Measurements from ENCODE around the gene DNAL4. TPM values are rescaled to one million over a fixed set of nuclear protein-coding genes. Genes with fewer than 3 reads are reported as not detected.

The DNAL4 gene
- total and polyA plus RNA-seq, 2 of the 4 experiments (the other 2 are of a cell fraction), result 6.1 to 12.1 TPM

- Histone ChIP-seq H2AK5ac (ENCODE audit: low read depth, low read length) (no peak overlapping the region), H3K4ac (ENCODE audit: low read depth, low read length) (no peak overlapping the region), H3K14ac (replicated peaks; ENCODE audit: low read depth, low read length) (no peak overlapping the region), H3K36me3 (ENCODE audit: control insufficient read depth, insufficient read depth, low read length) (peaks cover 77% of the 10 kb centered on the region), H2BK20ac (ENCODE audit: low read depth, low read length) (no peak overlapping the region), H3K18ac (ENCODE audit: low read depth, low read length) (no peak overlapping the region), H4K8ac (ENCODE audit: low read depth in 2 of 2, low read length in 2 of 2) (no peak overlapping the region), H2BK120ac (ENCODE audit: low read depth, low read length) (no peak overlapping the region), H2BK15ac (ENCODE audit: low read depth, low read length) (no peak overlapping the region), H3K9ac (ENCODE audit: low read depth, low read length) (no peak overlapping the region), H3K27ac (ENCODE audit: insufficient read depth, low read length) (no peak overlapping the region), H3K23ac (ENCODE audit: low read depth, low read length) (no peak overlapping the region), H2AFZ (replicated peaks; ENCODE audit: low read length, poor library complexity) (no peak overlapping the region), H2AK9ac (replicated peaks; ENCODE audit: low read depth, low read length, poor library complexity) (no peak overlapping the region), H4K20me1 (ENCODE audit: insufficient read depth, low read length) (peaks cover 18% of the 10 kb centered on the region), H3K4me1 (ENCODE audit: control insufficient read depth, insufficient read depth, low read length) (peaks cover 5% of the 10 kb centered on the region), H3K4me2 (ENCODE audit: low read depth, low read length) (no peak overlapping the region), H3K4me3 (ENCODE audit: insufficient read depth, low read depth, low read length) (no peak overlapping the region), H3K9me1 (ENCODE audit: insufficient read depth, low read length) (no peaks in the 10 kb centered on the region), H4K5ac (ENCODE audit: low read depth, low read length) (no peak overlapping the region), H3K56ac (ENCODE audit: extremely low read depth, insufficient read depth, low read length) (no peak overlapping the region), H3K9me3 (ENCODE audit: control insufficient read depth, insufficient read depth, low read length) (no peaks in the 10 kb centered on the region), H2BK5ac (ENCODE audit: low read depth, low read length, poor library complexity, severe bottlenecking) (no peak overlapping the region), H3K79me1 (ENCODE audit: low read depth in 1 of 2, low read length in 2 of 2) (peaks cover 0 to 10% of the 10 kb centered on the region in 2 experiments; a peak in 2 of 4 replicates), H3K27me3 (ENCODE audit: control insufficient read depth, insufficient read depth, low read length) (no peaks in the 10 kb centered on the region), H4K91ac (ENCODE audit: insufficient read depth, low read depth, low read length) (no peak overlapping the region)
- TF ChIP-seq BHLHE40 (IDR thresholded peaks at IDR 0.05; ENCODE audit: low read depth, low read length) (no peak), MAZ (IDR thresholded peaks at IDR 0.05; ENCODE audit: borderline replicate concordance, low read depth, low read length) (no peak), NFE2L2 (IDR thresholded peaks at IDR 0.05; ENCODE audit: low read depth, low read length) (no peak), MXI1 (IDR thresholded peaks at IDR 0.05; ENCODE audit: borderline replicate concordance, low read depth, low read length) (no peak), CHD1 (IDR thresholded peaks at IDR 0.05; ENCODE audit: low read depth, low read length) (no peak), CTCF (conservative IDR thresholded peaks at IDR 0.05; ENCODE audit: low read depth, low read length) (no peak), CEBPB (IDR thresholded peaks at IDR 0.05; ENCODE audit: low read depth, low read length) (no peak), RAD21 (IDR thresholded peaks at IDR 0.05; ENCODE audit: low read length) (no peak), RCOR1 (IDR thresholded peaks at IDR 0.05; ENCODE audit: insufficient replicate concordance, low read length) (no peak), POLR2A (IDR thresholded peaks at IDR 0.05; ENCODE audit: low read depth, low read length) (no peak)
- TF ChIP-seq, protein P1, sequence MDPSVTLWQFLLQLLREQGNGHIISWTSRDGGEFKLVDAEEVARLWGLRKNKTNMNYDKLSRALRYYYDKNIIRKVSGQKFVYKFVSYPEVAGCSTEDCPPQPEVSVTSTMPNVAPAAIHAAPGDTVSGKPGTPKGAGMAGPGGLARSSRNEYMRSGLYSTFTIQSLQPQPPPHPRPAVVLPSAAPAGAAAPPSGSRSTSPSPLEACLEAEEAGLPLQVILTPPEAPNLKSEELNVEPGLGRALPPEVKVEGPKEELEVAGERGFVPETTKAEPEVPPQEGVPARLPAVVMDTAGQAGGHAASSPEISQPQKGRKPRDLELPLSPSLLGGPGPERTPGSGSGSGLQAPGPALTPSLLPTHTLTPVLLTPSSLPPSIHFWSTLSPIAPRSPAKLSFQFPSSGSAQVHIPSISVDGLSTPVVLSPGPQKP (IDR thresholded peaks at IDR 0.05; ENCODE audit: borderline replicate concordance, low read depth, low read length), result no peak
- no TSS peak for BruUV-seq (replicated peaks)
- in situ Hi-C loops (cut with MboI; ENCODE audit: low sequenced_read_pairs) (no loop called here), dilution Hi-C loops (cut with HindIII; ENCODE audit: low sequenced_read_pairs, unreplicated experiment) (no loop called here), intact Hi-C loops (cut with micrococcal nuclease) (no loop called here)
- DNase-seq (no peak), ATAC-seq (ENCODE audit: low read depth) (no peak)
- POLR2A ChIA-PET (ENCODE audit: unreplicated experiment), result no interaction called here
- CTCF ChIA-PET, result no interaction called here
- 80% methylated on average over 4 of the region's 13 CpGs; no CpG with 5 or more reads in 1 of the 2 experiments for WGBS, 2 experiments (ENCODE audit: extremely low coverage in 2 of 2, insufficient read length in 1 of 2)
These were observed 61.6 kb downstream of the DNAL4 start for GRCh38 chr22:38732251-38732815.
